Stimulated activated CD8-positive, alpha-beta memory T cell treated with anti-CD3 and anti-CD28 coated beads, Interleukin-7, amount 100 ng/mL, for 4 hours (primary cell): ENCODE results near the gene NBR1.
"Not testable (repeated sequence)": the region's sequence is repeated elsewhere in the genome, so short reads cannot be mapped to it uniquely, and the experiment has no call there.

Experiments
- DNase-seq, 2 donors: peaks; one replicate each; pipeline ENCODE4 v3.0.0-alpha.2; 2020; ENCODE audit warnings: low read depth in 2 of 2

The NBR1 gene

GRCh38 chr17:43212641-43213490 is 41.9 kb downstream of the NBR1 start:
- no peak for DNase-seq

GRCh38 chr17:43213545-43213944 is 42.5 kb downstream of the NBR1 start:
- DNase-seq: no peak

GRCh38 chr17:43215341-43215740 is 44.3 kb downstream of the NBR1 start:
- DNase-seq: no peak

- DNase-seq: no peak
These were observed 45.4 kb downstream of the NBR1 start for GRCh38 chr17:43216369-43216761.

GRCh38 chr17:43216762-43217613 is 46.0 kb downstream of the NBR1 start:
- no peak for DNase-seq

- peak; percentile 10 to 19 for DNase-seq
These were observed 46.6 kb downstream of the NBR1 start for GRCh38 chr17:43217614-43218087.

- DNase-seq: no peak
These were observed 48.0 kb downstream of the NBR1 start for GRCh38 chr17:43219001-43219400.

GRCh38 chr17:43219746-43220380 is 48.8 kb downstream of the NBR1 start:
- no peak for DNase-seq

GRCh38 chr17:43220511-43221125 is 49.6 kb downstream of the NBR1 start:
- no peak for DNase-seq

- no peak for DNase-seq
These were observed 53.2 kb downstream of the NBR1 start for GRCh38 chr17:43224146-43224705.

GRCh38 chr17:43226393-43226792 is 55.4 kb downstream of the NBR1 start:
- no peak for DNase-seq

- not testable (repeated sequence) for DNase-seq
These were observed 57.2 kb downstream of the NBR1 start, which contains the start of gene CCDC200 for GRCh38 chr17:43228020-43228782. TSS of gene CCDC200 (minus strand) at chr17:43228623. CDS start at chr17:43228554, 69 bp downstream.

- DNase-seq: not testable (repeated sequence)
These were observed 60.4 kb downstream of the NBR1 start for GRCh38 chr17:43231205-43232020.

GRCh38 chr17:43232021-43232699 is 61.1 kb downstream of the NBR1 start:
- not testable (repeated sequence) for DNase-seq

GRCh38 chr17:43233263-43233662 is 62.2 kb downstream of the NBR1 start:
- DNase-seq: not testable (repeated sequence)

- not testable (repeated sequence) for DNase-seq
These were observed 62.9 kb downstream of the NBR1 start, which contains the start of gene RNU2-1 for GRCh38 chr17:43233877-43234276. TSS of gene RNU2-1 (minus strand) at chr17:43233977.

GRCh38 chr17:43239597-43239996 is 68.6 kb downstream of the NBR1 start:
- not testable (repeated sequence) for DNase-seq

GRCh38 chr17:43240596-43241352 is 69.8 kb downstream of the NBR1 start:
- not testable (repeated sequence) for DNase-seq
